MCF 10A (cell line): ENCODE data around the gene EXOC2. TPM values are rescaled to one million over a fixed set of nuclear protein-coding genes. Genes with fewer than 3 reads are reported as not detected.

Experiments
- BruUV-seq: library from RNA; stranded (reverse); fragments of 400-500 nt; replicated peaks from 2 replicates; lab custom pipeline; 2021; lab: Mats Ljungman, UMichigan
- CTCF ChIA-PET: fragments of 300-600 bp; sonication (Branson Sonifier 250); formaldehyde crosslinking; extraction: SDS; loops from one replicate; lab custom pipeline; 2021; ENCODE audit warnings: antibody characterized with exemption, inconsistent platforms; lab: Yijun Ruan, JAX
- POLR2A ChIA-PET: fragments of 300-600, 350-650 bp; sonication (Branson Sonifier 250); formaldehyde crosslinking; extraction: SDS; loops from one replicate; lab custom pipeline; 2020; ENCODE audit warnings: antibody characterized with exemption, inconsistent platforms; lab: Yijun Ruan, JAX
- DNase-seq: peaks from one replicate; pipeline ENCODE4 v3.0.0-alpha.2; 2018; ENCODE audit not compliant: unreplicated experiment
- H3K27ac Mint-ChIP-seq: one replicate; pipeline ENCODE4 v1.8.0; 2022; ENCODE audit warnings: mild to moderate bottlenecking, low read depth, mixed read lengths; ENCODE audit not compliant: unreplicated experiment
- H3K27me3 Mint-ChIP-seq: one replicate; pipeline ENCODE4 v1.8.0; 2022; ENCODE audit warnings: mixed read lengths; ENCODE audit not compliant: insufficient read depth, unreplicated experiment
- H3K36me3 Mint-ChIP-seq: one replicate; pipeline ENCODE4 v1.8.0; 2022; ENCODE audit warnings: mild to moderate bottlenecking, moderate library complexity, mixed read lengths; ENCODE audit not compliant: insufficient read depth, unreplicated experiment
- H3K4me1 Mint-ChIP-seq: one replicate; pipeline ENCODE4 v1.8.0; 2022; ENCODE audit warnings: mixed read lengths; ENCODE audit not compliant: insufficient read depth, unreplicated experiment
- H3K4me3 Mint-ChIP-seq: one replicate; pipeline ENCODE4 v1.8.0; 2022; ENCODE audit warnings: mild to moderate bottlenecking, moderate library complexity, mixed read lengths; ENCODE audit not compliant: unreplicated experiment
- H3K9me3 Mint-ChIP-seq: one replicate; pipeline ENCODE4 v1.8.0; 2022; ENCODE audit warnings: mixed read lengths; ENCODE audit not compliant: unreplicated experiment
- intact Hi-C: fragments of 100-400 bp; cut with micrococcal nuclease; formaldehyde crosslinking; loops from 2 replicates; pipeline ENCODE4 v1.14.1; 2022
- total RNA-seq: library from RNA; stranded (reverse); gene quantifications from 2 replicates; pipeline ENCODE4 v1.2.3, GENCODE V29; 2022
- TF ChIP-seq, protein P1 (sequence below): fragments of 200-600 bp; IDR thresholded peaks from one replicate; pipeline ENCODE4 v1.8.0; 2022; ENCODE audit warnings: antibody characterized with exemption, mild to moderate bottlenecking; ENCODE audit not compliant: unreplicated experiment

EXOC2 gene
- total RNA-seq, 1 experiment from 2014 or later, result 14.6 TPM

DNA sequence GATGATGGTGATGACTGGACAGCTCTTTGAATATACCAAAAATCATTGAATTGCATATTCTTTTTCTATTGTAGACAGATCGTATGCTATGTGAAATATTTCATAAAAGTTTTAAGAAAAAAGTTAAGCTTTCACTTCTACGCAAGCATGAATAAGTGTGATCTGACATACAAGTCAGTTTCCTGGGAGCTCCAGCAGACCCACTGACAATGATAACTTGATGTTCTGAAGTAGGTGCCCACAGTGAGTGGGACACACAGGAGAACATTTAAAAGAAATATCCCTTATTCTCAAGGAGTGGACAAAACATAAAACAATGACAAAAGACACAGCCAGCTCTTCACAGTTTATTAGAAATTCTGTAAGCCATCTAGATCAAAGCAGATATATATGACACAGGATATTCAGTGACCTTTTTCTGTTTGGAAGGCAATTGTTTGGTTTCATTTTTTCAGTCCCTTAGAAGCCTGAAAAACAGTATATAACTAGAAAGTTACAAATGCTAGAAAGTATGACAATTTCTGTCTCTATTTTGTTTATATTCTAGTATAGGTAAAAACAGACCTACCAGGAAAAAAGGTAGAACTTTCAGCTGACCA, 200.0 kb downstream of the EXOC2 start:
- BruUV-seq, result no TSS peak
- H3K27ac Mint-ChIP-seq, result no peak overlapping the region
- H3K4me1 Mint-ChIP-seq, result no peaks in the 10 kb centered on the region
- ChIA-PET CTCF (interaction anchor here (0.6 kb wide), 1 partner anchor 657 kb away, joined by 3 read pairs; no protein-coding TSS in a partner anchor), POLR2A (interaction anchor here (1.1 kb wide), 1 partner anchor 10 kb away, joined by 5 read pairs; no protein-coding TSS in a partner anchor)
- peaks cover 31% of the 10 kb centered on the region for H3K36me3 Mint-ChIP-seq
- intact Hi-C loops, result no loop called here
- H3K4me3 Mint-ChIP-seq, result no peak overlapping the region
- no peak for DNase-seq
- TF ChIP-seq, protein P1, sequence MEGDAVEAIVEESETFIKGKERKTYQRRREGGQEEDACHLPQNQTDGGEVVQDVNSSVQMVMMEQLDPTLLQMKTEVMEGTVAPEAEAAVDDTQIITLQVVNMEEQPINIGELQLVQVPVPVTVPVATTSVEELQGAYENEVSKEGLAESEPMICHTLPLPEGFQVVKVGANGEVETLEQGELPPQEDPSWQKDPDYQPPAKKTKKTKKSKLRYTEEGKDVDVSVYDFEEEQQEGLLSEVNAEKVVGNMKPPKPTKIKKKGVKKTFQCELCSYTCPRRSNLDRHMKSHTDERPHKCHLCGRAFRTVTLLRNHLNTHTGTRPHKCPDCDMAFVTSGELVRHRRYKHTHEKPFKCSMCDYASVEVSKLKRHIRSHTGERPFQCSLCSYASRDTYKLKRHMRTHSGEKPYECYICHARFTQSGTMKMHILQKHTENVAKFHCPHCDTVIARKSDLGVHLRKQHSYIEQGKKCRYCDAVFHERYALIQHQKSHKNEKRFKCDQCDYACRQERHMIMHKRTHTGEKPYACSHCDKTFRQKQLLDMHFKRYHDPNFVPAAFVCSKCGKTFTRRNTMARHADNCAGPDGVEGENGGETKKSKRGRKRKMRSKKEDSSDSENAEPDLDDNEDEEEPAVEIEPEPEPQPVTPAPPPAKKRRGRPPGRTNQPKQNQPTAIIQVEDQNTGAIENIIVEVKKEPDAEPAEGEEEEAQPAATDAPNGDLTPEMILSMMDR, result no peak
- no peaks in the 10 kb centered on the region for H3K27me3 Mint-ChIP-seq
- no peaks in the 10 kb centered on the region for H3K9me3 Mint-ChIP-seq

DNA sequence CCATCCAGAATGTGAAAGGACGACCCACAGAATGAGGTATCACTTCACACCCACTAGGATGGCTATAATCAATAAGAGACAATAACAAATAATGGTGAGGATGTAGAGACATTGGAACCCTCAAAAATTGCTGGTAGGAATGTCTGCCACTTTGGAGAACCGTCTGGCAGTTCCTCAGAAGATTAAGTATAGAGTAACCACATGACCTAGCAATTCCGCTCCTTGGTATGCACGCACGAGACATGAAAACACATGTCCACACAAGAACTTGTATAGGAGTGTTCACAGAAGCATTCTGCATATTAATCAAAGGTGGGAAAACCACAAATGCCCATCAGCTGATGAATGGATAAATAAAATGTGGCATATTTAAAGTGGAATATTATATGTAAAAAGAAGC, 200.8 kb downstream of the EXOC2 start:
- H3K27me3 Mint-ChIP-seq, result no peaks in the 10 kb centered on the region
- no TSS peak for BruUV-seq
- H3K36me3 Mint-ChIP-seq, result peaks cover 32% of the 10 kb centered on the region
- no peaks in the 10 kb centered on the region for H3K9me3 Mint-ChIP-seq
- intact Hi-C loops, result no loop called here
- TF ChIP-seq, protein P1, result no peak
- H3K27ac Mint-ChIP-seq, result no peak overlapping the region
- CTCF ChIA-PET, result no interaction called here
- no peak overlapping the region for H3K4me3 Mint-ChIP-seq
- no peaks in the 10 kb centered on the region for H3K4me1 Mint-ChIP-seq
- POLR2A ChIA-PET, result no interaction called here
- no peak for DNase-seq

DNA sequence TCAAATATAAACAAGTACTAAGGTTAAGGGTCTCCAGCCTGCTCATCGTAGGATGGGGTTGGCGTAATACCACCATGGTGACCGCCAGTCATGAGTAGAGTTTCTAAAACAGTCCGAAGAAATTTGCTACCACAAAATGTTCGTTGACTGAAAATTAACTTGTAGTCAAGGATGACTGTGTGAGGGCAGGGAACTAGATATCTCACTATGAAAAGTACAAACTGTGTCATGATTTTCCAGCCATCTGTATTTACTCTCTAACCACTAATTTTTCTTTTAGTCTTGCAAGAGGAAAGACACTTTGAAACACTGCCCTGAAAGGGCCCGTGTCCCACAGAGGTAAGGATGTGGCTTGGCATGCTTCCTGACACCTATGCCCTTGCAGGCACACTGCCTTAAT, 201.7 kb downstream of the EXOC2 start:
- peaks cover 30% of the 10 kb centered on the region for H3K36me3 Mint-ChIP-seq
- POLR2A ChIA-PET, result no interaction called here
- CTCF ChIA-PET, result interaction anchor here (0.6 kb wide), 1 partner anchor 172 kb away, joined by 3 read pairs; no protein-coding TSS in a partner anchor

DNA sequence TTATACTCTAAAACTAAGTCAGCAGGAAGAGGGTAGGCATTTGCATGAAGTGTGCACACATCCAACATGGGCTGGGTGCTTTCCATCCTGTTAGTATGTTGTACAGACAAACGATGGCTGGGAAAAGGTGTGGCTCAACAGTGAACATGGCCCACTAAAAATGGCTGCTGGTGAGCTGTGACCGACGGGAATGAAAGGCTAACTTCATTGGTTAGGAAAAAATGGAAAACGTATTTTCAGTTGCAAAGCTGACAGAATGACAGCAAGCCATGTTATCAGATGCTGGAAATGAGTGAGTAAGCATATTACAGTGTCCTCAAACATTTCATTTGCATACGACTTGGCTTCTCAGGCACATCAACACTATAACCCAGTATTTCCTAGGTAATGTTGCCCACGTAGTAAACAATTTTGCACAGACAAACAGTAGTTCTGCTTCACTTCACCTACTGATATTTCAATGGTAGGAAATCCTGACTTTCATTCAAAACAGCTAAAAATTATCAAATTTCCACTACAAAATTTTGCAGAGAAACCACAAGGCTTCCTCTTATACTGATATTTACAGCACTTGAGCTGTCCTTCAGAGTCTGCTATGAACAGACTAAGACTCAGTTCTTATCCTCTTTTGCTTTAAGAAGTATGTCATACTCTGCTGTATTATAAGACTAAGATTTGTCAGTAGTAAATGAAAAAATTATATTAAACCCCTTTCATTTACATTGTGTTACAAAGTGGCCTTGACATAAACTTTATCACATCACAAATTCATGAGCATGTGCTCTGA, 202.5 kb downstream of the EXOC2 start:
- BruUV-seq, result no TSS peak
- H3K4me3 Mint-ChIP-seq, result no peak overlapping the region
- H3K27ac Mint-ChIP-seq, result no peak overlapping the region
- H3K4me1 Mint-ChIP-seq, result no peaks in the 10 kb centered on the region
- TF ChIP-seq, protein P1, result no peak
- no peaks in the 10 kb centered on the region for H3K27me3 Mint-ChIP-seq
- H3K9me3 Mint-ChIP-seq, result no peaks in the 10 kb centered on the region
- peaks cover 22% of the 10 kb centered on the region for H3K36me3 Mint-ChIP-seq
- ChIA-PET POLR2A (no interaction called here), CTCF (no interaction called here)
- DNase-seq, result no peak
- intact Hi-C loops, result no loop called here

More for the DNA sequence above, 201.7 kb downstream of the EXOC2 start:
- no TSS peak for BruUV-seq
- H3K4me1 Mint-ChIP-seq, result no peaks in the 10 kb centered on the region
- TF ChIP-seq, protein P1, result no peak
- H3K27ac Mint-ChIP-seq, result no peak overlapping the region
- DNase-seq, result no peak
- H3K9me3 Mint-ChIP-seq, result no peaks in the 10 kb centered on the region
- no peak overlapping the region for H3K4me3 Mint-ChIP-seq
- intact Hi-C loops, result no loop called here
- no peaks in the 10 kb centered on the region for H3K27me3 Mint-ChIP-seq
